Upper lobe of left lung (tissue), 4 donors: Measurements from ENCODE around the gene SARDH.

Source experiments
- EP300 ChIP-seq, 4 donors: sonication (generic); formaldehyde crosslinking; IDR thresholded peaks; one replicate each; pipeline ENCODE4 v1.5.1; 2017; ENCODE audit warnings: antibody characterized with exemption in 4 of 4, control low read depth in 2 of 4
- POLR2A ChIP-seq, 4 donors: fragments of 450-650 bp; IDR thresholded peaks; one replicate each; pipeline ENCODE4 v1.5.1; 2016 to 2017; ENCODE audit warnings: antibody characterized with exemption in 4 of 4, mild to moderate bottlenecking in 2 of 4
- POLR2AphosphoS5 ChIP-seq, 2 donors: sonication (generic); formaldehyde crosslinking; IDR thresholded peaks; one replicate each; pipeline ENCODE4 v1.5.1; 2017; ENCODE audit warnings: antibody characterized with exemption in 2 of 2
- TF ChIP-seq, protein P1 (sequence below), 6 experiments: fragments of 450-650 bp in 4 of 6; fragments of 200-600 bp in 2 of 6; sonication (generic) in 2 of 6; IDR thresholded peaks; one replicate each; pipeline ENCODE4 v1.5.1; 2016 to 2019; ENCODE audit warnings: antibody characterized with exemption in 6 of 6

DNA sequence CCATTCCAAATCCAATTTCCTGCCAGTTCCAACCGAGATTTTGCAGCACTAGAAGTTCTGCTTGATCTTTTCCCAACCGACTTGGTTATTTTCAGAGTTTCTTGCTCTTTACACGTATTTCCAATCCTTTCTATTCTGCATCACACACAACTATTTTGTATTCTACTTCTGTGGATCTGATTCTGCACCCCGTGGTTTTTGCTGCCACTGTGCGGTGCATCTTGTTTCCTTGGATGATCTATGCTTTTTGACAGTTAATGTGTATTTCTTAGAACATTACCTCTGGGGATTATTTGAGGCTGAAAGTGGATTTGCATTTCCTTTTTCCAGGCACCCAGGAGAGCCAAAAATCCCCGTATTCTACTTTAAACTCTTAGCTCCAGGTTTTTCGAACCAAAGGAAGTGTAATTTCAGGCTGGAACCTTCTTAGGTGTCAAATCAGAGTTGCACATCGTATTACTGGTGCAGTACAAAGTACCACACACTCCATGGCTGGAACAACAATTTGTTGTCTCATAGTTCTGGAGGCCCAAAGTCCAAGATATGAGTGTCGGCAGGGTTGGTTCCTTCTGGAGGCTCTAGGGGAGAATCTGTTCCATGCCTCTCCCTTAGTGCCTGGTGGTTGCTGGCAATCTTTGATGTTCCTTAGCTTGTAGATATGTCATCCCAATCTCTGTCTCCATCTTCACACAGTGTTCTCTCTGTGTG lies 14.7 kb upstream of the SARDH start:
- no peak for TF ChIP-seq EP300 (IDR thresholded peaks at IDR 0.05)
- TF ChIP-seq, protein P1, sequence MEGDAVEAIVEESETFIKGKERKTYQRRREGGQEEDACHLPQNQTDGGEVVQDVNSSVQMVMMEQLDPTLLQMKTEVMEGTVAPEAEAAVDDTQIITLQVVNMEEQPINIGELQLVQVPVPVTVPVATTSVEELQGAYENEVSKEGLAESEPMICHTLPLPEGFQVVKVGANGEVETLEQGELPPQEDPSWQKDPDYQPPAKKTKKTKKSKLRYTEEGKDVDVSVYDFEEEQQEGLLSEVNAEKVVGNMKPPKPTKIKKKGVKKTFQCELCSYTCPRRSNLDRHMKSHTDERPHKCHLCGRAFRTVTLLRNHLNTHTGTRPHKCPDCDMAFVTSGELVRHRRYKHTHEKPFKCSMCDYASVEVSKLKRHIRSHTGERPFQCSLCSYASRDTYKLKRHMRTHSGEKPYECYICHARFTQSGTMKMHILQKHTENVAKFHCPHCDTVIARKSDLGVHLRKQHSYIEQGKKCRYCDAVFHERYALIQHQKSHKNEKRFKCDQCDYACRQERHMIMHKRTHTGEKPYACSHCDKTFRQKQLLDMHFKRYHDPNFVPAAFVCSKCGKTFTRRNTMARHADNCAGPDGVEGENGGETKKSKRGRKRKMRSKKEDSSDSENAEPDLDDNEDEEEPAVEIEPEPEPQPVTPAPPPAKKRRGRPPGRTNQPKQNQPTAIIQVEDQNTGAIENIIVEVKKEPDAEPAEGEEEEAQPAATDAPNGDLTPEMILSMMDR (IDR thresholded peaks at IDR 0.05): no peak
- no peak for TF ChIP-seq POLR2A (IDR thresholded peaks at IDR 0.05)
- TF ChIP-seq POLR2AphosphoS5 (IDR thresholded peaks at IDR 0.05): no peak
